Loucy (cell line): ENCODE results near the gene EPHB3.

ENCODE experiments used
- EZH2phosphoT487 ChIP-seq: fragments of 200-600 bp; IDR thresholded peaks from 2 replicates; pipeline ENCODE4 v1.6.1; 2018; ENCODE audit warnings: antibody characterized with exemption, mild to moderate bottlenecking, moderate library complexity, borderline replicate concordance
- TF ChIP-seq, protein P1 (sequence below): fragments of 200-600 bp; sonication (generic); conservative IDR thresholded peaks from 2 replicates; pipeline ENCODE4 v1.5.1; 2014; ENCODE audit warnings: mild to moderate bottlenecking, antibody characterized with exemption, low read length

GRCh38 chr3:184571750-184572377, 10.3 kb downstream of the EPHB3 start:
- TF ChIP-seq, protein P1, sequence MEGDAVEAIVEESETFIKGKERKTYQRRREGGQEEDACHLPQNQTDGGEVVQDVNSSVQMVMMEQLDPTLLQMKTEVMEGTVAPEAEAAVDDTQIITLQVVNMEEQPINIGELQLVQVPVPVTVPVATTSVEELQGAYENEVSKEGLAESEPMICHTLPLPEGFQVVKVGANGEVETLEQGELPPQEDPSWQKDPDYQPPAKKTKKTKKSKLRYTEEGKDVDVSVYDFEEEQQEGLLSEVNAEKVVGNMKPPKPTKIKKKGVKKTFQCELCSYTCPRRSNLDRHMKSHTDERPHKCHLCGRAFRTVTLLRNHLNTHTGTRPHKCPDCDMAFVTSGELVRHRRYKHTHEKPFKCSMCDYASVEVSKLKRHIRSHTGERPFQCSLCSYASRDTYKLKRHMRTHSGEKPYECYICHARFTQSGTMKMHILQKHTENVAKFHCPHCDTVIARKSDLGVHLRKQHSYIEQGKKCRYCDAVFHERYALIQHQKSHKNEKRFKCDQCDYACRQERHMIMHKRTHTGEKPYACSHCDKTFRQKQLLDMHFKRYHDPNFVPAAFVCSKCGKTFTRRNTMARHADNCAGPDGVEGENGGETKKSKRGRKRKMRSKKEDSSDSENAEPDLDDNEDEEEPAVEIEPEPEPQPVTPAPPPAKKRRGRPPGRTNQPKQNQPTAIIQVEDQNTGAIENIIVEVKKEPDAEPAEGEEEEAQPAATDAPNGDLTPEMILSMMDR = no peak
- no peak for TF ChIP-seq EZH2phosphoT487
